Activated T-helper 2 cell treated with anti-CD3 and anti-CD28 coated beads, Interferon-gamma antibody, Interleukin-2, Interleukin-4, amounts not matched to agents 10 μg/mL and 5 μg/mL and 100 μg/mL, durations not matched to agents 14 hours and 24 hours and 36 hours (primary cell): ENCODE data around the gene ZNF672. TPM values are rescaled to one million over a fixed set of nuclear protein-coding genes. Genes with fewer than 3 reads are reported as not detected.
"Not testable (repeated sequence)": the region's sequence is repeated elsewhere in the genome, so short reads cannot be mapped to it uniquely, and the experiment has no call there.

Source experiments
- DNase-seq: peaks from one replicate; pipeline ENCODE4 v3.0.0; 2021; ENCODE audit warnings: low spot score
- H3K27ac Mint-ChIP-seq: one replicate; pipeline ENCODE4 v1.8.0; 2021; ENCODE audit warnings: mixed read lengths
- H3K27me3 Mint-ChIP-seq: one replicate; pipeline ENCODE4 v1.8.0; 2021; ENCODE audit warnings: low read depth, mixed read lengths
- H3K36me3 Mint-ChIP-seq: one replicate; pipeline ENCODE4 v1.8.0; 2021; ENCODE audit warnings: low read depth, mixed read lengths
- H3K4me1 Mint-ChIP-seq: one replicate; pipeline ENCODE4 v1.8.0; 2021; ENCODE audit warnings: low read depth, mixed read lengths
- H3K4me3 Mint-ChIP-seq: one replicate; pipeline ENCODE4 v1.8.0; 2021; ENCODE audit warnings: low read depth, mild to moderate bottlenecking, moderate library complexity, mixed read lengths
- H3K9me3 Mint-ChIP-seq: one replicate; pipeline ENCODE4 v1.8.0; 2021; ENCODE audit warnings: mixed read lengths
- intact Hi-C: fragments of 100-400 bp; cut with micrococcal nuclease; formaldehyde crosslinking; loops from one replicate; pipeline ENCODE4 v1.15.1; 2023
- total RNA-seq: library from RNA; stranded (reverse); gene quantifications from 2 replicates; pipeline ENCODE4 v1.2.3, GENCODE V29; 2022

ZNF672 gene
- total RNA-seq, 1 donor from 2014 or later: 51.6 TPM

DNA sequence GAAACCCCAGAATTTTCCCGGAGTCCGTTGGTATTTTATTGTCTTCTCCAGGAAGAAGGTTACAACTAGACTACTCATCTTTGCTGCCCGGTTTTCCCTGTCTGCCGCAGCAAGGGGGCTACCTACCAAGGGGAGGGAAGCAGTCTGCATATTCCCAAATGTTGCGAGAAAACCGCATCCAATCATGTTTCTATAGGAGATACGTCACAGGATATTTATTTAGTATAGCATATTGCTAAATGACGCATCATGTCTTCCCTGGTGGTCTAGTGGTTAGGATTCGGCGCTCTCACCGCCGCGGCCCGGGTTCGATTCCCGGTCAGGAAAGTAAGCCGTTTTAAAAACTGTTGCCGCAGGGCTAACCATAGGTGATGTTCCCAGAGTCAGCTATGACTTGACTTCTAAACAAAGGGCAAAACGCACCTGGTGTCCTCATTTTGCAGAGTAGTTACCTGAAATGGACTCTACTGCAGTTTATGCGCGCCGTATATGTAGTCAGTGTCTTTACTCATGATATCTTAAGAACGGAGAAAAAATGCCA, 36.0 kb downstream of the ZNF672 start:
- DNase-seq: peak; percentile 76
- peaks cover 22% of the 10 kb centered on the region for H3K4me1 Mint-ChIP-seq

DNA sequence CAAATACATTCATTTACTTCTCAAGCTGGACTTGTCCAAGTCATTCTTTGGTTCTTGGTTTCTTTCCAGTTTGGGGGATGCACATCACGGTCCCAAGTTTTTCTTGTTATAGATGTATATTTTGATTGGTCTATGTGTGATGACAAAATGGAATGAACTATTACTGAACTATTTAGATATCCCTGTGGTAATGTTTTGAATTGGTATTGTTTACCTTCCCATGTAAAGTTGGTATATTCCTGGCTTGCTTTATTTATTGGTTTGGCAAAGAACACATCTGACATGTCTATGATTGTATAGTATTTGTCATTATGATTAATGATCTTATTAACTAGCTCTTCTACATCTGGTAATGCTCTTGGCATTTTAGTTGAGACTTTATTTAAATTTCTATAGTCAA, 43.2 kb downstream of the ZNF672 start:
- peaks cover 5% of the 10 kb centered on the region for H3K4me1 Mint-ChIP-seq
- H3K27ac Mint-ChIP-seq: no peak overlapping the region
- no peaks in the 10 kb centered on the region for H3K9me3 Mint-ChIP-seq
- no peak for DNase-seq
- intact Hi-C loops: no loop called here
- H3K27me3 Mint-ChIP-seq: peaks cover 39% of the 10 kb centered on the region
- H3K36me3 Mint-ChIP-seq: no peaks in the 10 kb centered on the region
- H3K4me3 Mint-ChIP-seq: no peak overlapping the region

More for the DNA sequence above, 36.0 kb downstream of the ZNF672 start:
- intact Hi-C loops: loop anchor here (1.0 kb wide), 5 partner anchors 11 to 48 kb away; partner anchors contain the start of genes PGBD2, ZNF672 and ZNF692
- Mint-ChIP-seq H3K27ac (peak overlapping the region; percentile 96), H3K4me3 (peak overlapping the region; percentile 87), H3K27me3 (peaks cover 22% of the 10 kb centered on the region), H3K9me3 (no peaks in the 10 kb centered on the region), H3K36me3 (no peaks in the 10 kb centered on the region)

GRCh38 chr1:248882427-248882826, 44.4 kb downstream of the ZNF672 start:
- H3K36me3 Mint-ChIP-seq, H3K9me3 Mint-ChIP-seq, H3K4me3 Mint-ChIP-seq, H3K4me1 Mint-ChIP-seq, intact Hi-C loops, DNase-seq, H3K27ac Mint-ChIP-seq: not testable (repeated sequence)
- H3K27me3 Mint-ChIP-seq: peaks cover 35% of the 10 kb centered on the region

DNA sequence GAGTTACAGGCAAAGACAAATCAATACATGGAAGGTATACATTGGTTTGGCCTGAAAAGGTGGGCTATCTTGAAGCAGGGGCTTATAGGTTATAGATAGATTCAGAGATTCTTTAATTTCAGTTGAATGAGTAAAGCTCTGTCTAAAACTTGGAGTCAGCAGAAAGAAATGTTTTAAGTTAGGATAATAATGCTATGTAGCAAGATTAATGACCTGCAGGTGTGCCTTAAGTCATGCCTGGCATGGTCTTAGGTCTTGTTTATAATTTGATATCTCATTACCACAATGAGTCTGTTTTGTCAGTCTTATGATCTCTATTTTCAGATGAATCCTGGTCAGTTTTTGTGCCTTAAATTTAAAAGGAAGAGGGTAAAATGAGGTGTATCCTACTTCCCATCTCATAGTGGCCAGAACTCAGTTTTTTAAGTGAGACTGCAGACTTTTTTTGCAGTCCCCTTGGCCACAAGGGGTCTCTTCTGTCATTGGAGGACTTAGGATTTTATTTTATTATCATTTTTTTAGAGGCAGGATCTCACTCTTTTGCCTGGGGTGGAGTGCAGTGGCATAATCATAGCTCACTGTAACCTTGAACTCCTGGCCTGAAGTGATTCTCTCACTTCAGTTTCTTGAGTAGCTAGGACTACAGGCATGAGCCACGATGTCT, 46.7 kb downstream of the ZNF672 start:
- no peaks in the 10 kb centered on the region for H3K4me1 Mint-ChIP-seq
- no peak overlapping the region for H3K27ac Mint-ChIP-seq
- peaks cover 28% of the 10 kb centered on the region for H3K27me3 Mint-ChIP-seq
- H3K4me3 Mint-ChIP-seq: no peak overlapping the region
- H3K36me3 Mint-ChIP-seq: no peaks in the 10 kb centered on the region
- no peak for DNase-seq
- no peaks in the 10 kb centered on the region for H3K9me3 Mint-ChIP-seq
- intact Hi-C loops: no loop called here

- intact Hi-C loops: no loop called here
- no peak overlapping the region for H3K4me3 Mint-ChIP-seq
- no peaks in the 10 kb centered on the region for H3K4me1 Mint-ChIP-seq
- no peaks in the 10 kb centered on the region for H3K9me3 Mint-ChIP-seq
- no peak for DNase-seq
- no peak overlapping the region for H3K27ac Mint-ChIP-seq
- no peaks in the 10 kb centered on the region for H3K36me3 Mint-ChIP-seq
- H3K27me3 Mint-ChIP-seq: peaks cover 26% of the 10 kb centered on the region
Measured at GRCh38 chr1:248885646-248886045, 47.6 kb downstream of the ZNF672 start.

- Mint-ChIP-seq H3K4me3 (no peak overlapping the region), H3K36me3 (no peaks in the 10 kb centered on the region), H3K9me3 (no peaks in the 10 kb centered on the region), H3K4me1 (no peaks in the 10 kb centered on the region), H3K27me3 (peaks cover 26% of the 10 kb centered on the region), H3K27ac (no peak overlapping the region)
- intact Hi-C loops: no loop called here
- no peak for DNase-seq
Measured at GRCh38 chr1:248886237-248886895, 48.3 kb downstream of the ZNF672 start.

GRCh38 chr1:248889914-248890243, 51.9 kb downstream of the ZNF672 start:
- H3K4me1 Mint-ChIP-seq, H3K4me3 Mint-ChIP-seq, H3K9me3 Mint-ChIP-seq, H3K36me3 Mint-ChIP-seq, H3K27ac Mint-ChIP-seq, DNase-seq, intact Hi-C loops: not testable (repeated sequence)
- H3K27me3 Mint-ChIP-seq: peaks cover 40% of the 10 kb centered on the region

- peaks cover 40% of the 10 kb centered on the region for H3K27me3 Mint-ChIP-seq
Measured at GRCh38 chr1:248890549-248891498, 52.8 kb downstream of the ZNF672 start.

GRCh38 chr1:248891758-248892157, 53.7 kb downstream of the ZNF672 start:
- H3K9me3 Mint-ChIP-seq: no peaks in the 10 kb centered on the region
- no peak overlapping the region for H3K4me3 Mint-ChIP-seq
- H3K27ac Mint-ChIP-seq: no peak overlapping the region
- no peaks in the 10 kb centered on the region for H3K36me3 Mint-ChIP-seq
- no peaks in the 10 kb centered on the region for H3K4me1 Mint-ChIP-seq
- DNase-seq: no peak
- H3K27me3 Mint-ChIP-seq: peaks cover 40% of the 10 kb centered on the region
- intact Hi-C loops: no loop called here

More at GRCh38 chr1:248890549-248891498, 52.8 kb downstream of the ZNF672 start:
- H3K27ac Mint-ChIP-seq: no peak overlapping the region
- no peaks in the 10 kb centered on the region for H3K36me3 Mint-ChIP-seq
- intact Hi-C loops: no loop called here
- H3K9me3 Mint-ChIP-seq: no peaks in the 10 kb centered on the region
- H3K4me3 Mint-ChIP-seq: no peak overlapping the region
- no peak for DNase-seq
- H3K4me1 Mint-ChIP-seq: no peaks in the 10 kb centered on the region

- no peak overlapping the region for H3K27ac Mint-ChIP-seq
- H3K27me3 Mint-ChIP-seq: peaks cover 36% of the 10 kb centered on the region
- H3K36me3 Mint-ChIP-seq: no peaks in the 10 kb centered on the region
- H3K4me1 Mint-ChIP-seq: no peaks in the 10 kb centered on the region
- no peaks in the 10 kb centered on the region for H3K9me3 Mint-ChIP-seq
- H3K4me3 Mint-ChIP-seq: no peak overlapping the region
- no peak for DNase-seq
- intact Hi-C loops: no loop called here
Measured at GRCh38 chr1:248892590-248892989, 54.6 kb downstream of the ZNF672 start.

DNA sequence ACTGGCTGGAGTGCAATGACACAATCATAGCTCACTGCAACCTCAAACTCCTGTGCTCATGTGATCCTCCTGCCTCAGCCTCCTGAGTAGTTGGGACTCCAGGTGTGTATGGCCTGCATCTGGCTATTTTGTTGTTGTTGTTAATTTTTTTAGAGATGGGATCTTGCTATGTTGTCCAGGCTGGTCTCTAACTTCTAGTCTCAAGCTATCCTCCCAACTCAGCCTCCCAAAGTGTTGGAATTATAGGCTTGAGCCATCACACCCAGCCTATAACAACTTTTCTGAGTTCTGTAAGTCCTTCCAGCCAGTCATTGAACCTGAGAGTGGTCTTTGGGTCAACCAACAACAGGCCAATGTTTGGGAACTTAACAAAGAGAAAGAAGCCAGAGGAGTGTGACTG, 56.8 kb downstream of the ZNF672 start:
- no peaks in the 10 kb centered on the region for H3K9me3 Mint-ChIP-seq
- H3K27ac Mint-ChIP-seq: no peak overlapping the region
- no peak overlapping the region for H3K4me3 Mint-ChIP-seq
- peaks cover 46% of the 10 kb centered on the region for H3K27me3 Mint-ChIP-seq
- DNase-seq: no peak
- intact Hi-C loops: no loop called here
- no peaks in the 10 kb centered on the region for H3K4me1 Mint-ChIP-seq
- no peaks in the 10 kb centered on the region for H3K36me3 Mint-ChIP-seq

DNA sequence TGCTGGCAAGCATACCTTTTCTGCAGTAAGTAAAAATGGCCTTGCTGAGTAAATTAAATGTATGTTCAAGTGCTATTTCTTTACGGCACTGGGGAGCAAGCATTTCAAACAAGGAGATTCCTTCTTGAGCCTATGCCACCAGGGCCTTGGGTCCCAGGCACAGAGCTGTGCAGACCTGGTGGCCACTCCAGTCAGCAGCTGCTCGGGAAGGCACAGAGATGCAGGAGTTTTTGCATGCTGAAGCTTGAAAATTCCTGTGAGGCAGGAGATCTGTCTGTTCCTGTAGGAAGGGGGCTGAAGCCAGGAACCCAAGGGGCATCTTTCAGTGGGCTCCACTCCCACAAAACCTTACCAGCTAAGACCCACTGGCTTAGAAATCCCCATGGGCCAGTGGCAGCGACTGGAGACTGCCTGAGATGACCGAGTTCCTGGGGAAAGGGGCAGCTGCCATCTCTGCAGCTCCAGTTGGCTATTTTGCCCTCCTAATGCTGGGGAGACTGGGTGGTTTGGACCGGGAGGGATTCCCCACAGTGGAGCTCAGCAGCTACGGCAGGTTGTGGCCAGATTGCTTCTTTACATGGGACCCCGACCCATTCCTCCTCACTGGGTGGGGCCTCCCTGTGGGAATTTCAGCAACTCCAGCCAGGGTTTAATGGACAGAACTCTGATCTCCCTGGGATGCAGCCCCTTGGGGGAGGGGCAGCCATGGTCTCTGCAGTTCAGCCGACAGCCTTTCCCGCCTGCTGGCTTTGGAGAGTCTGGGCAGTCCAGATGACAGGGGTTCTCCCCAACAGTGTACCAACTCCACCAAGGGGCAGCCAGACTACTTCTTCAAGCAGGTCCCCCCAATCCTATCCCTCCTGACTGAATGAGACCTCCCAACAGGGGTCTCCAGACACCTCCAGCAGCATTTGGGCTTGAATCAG, 59.7 kb downstream of the ZNF672 start:
- H3K4me1 Mint-ChIP-seq: peaks cover 9% of the 10 kb centered on the region
- H3K27me3 Mint-ChIP-seq: peaks cover 43% of the 10 kb centered on the region
- intact Hi-C loops: no loop called here
- no peak overlapping the region for H3K4me3 Mint-ChIP-seq
- DNase-seq: no peak
- no peaks in the 10 kb centered on the region for H3K36me3 Mint-ChIP-seq
- no peak overlapping the region for H3K27ac Mint-ChIP-seq
- H3K9me3 Mint-ChIP-seq: no peaks in the 10 kb centered on the region
